ENCODE data around the gene NCOA4. TPM values are rescaled to one million over a fixed set of nuclear protein-coding genes. Genes with fewer than 3 reads are reported as not detected.

The NCOA4 gene
- total RNA-seq, 2 experiments from 2014 or later: 71.1 to 78.8 TPM

- POLR2A ChIA-PET: interaction anchor here (0.7 to 1.9 kb wide), 3 partner anchors 10 to 23 kb away, joined by 3 to 5 read pairs (median 3); no protein-coding TSS in a partner anchor
- no peak overlapping the region for H2AFZ ChIP-seq (ENCODE audit: low read length)
- no peak overlapping the region for H3K4me3 ChIP-seq (ENCODE audit: low read depth, low read length, poor library complexity, severe bottlenecking)
- H3K9me2 ChIP-seq (ENCODE audit: insufficient read depth, low read length): no peaks in the 10 kb centered on the region
- TF ChIP-seq CTCF (conservative IDR thresholded peaks at IDR 0.05; ENCODE audit: low read length) (no peak), EZH2phosphoT487 (IDR thresholded peaks at IDR 0.05; ENCODE audit: borderline replicate concordance, low read depth, low read length) (no peak)
- no peak overlapping the region for H3K27ac ChIP-seq (ENCODE audit: low read depth, low read length, poor library complexity, severe bottlenecking)
- H3K36me3 ChIP-seq (ENCODE audit: insufficient read depth, low read length): no peaks in the 10 kb centered on the region
- no peak for DNase-seq (ENCODE audit: low spot score)
- BruUV-seq (replicated peaks): no TSS peak
- H3K4me1 ChIP-seq (ENCODE audit: insufficient read depth, low read length, poor library complexity, severe bottlenecking): no peaks in the 10 kb centered on the region
- H3K4me2 ChIP-seq (ENCODE audit: low read length): no peak overlapping the region
- CTCF ChIA-PET (ENCODE audit: unreplicated experiment): no interaction called here
- no peaks in the 10 kb centered on the region for H4K20me1 ChIP-seq (ENCODE audit: insufficient read depth, low read length)
- intact Hi-C loops (cut with micrococcal nuclease; ENCODE audit: unreplicated experiment): no loop called here
- H3K79me2 ChIP-seq (ENCODE audit: insufficient read depth, low read depth, low read length): no peaks in the 10 kb centered on the region
- no peaks in the 10 kb centered on the region for H3K9me3 ChIP-seq (ENCODE audit: low read length)
These were observed 43.9 kb upstream of the NCOA4 start for GRCh38 chr10:46074196-46074946.

- H3K79me2 ChIP-seq (ENCODE audit: insufficient read depth, low read depth, low read length): no peaks in the 10 kb centered on the region
- H3K4me1 ChIP-seq (ENCODE audit: insufficient read depth, low read length, poor library complexity, severe bottlenecking): no peaks in the 10 kb centered on the region
- H3K9me3 ChIP-seq (ENCODE audit: low read length): no peaks in the 10 kb centered on the region
- CTCF ChIA-PET (ENCODE audit: unreplicated experiment): no interaction called here
- H2AFZ ChIP-seq (ENCODE audit: low read length): no peak overlapping the region
- H3K4me2 ChIP-seq (ENCODE audit: low read length): no peak overlapping the region
- TF ChIP-seq EZH2phosphoT487 (IDR thresholded peaks at IDR 0.05; ENCODE audit: borderline replicate concordance, low read depth, low read length) (no peak), CTCF (conservative IDR thresholded peaks at IDR 0.05; ENCODE audit: low read length) (no peak)
- no TSS peak for BruUV-seq (replicated peaks)
- H4K20me1 ChIP-seq (ENCODE audit: insufficient read depth, low read length): no peaks in the 10 kb centered on the region
- intact Hi-C loops (cut with micrococcal nuclease; ENCODE audit: unreplicated experiment): no loop called here
- no peak overlapping the region for H3K4me3 ChIP-seq (ENCODE audit: low read depth, low read length, poor library complexity, severe bottlenecking)
- no peaks in the 10 kb centered on the region for H3K36me3 ChIP-seq (ENCODE audit: insufficient read depth, low read length)
- POLR2A ChIA-PET: interaction anchor here (1.9 kb wide), 1 partner anchor 19 kb away, joined by 5 read pairs; no protein-coding TSS in a partner anchor
- DNase-seq (ENCODE audit: low spot score): no peak
- H3K9me2 ChIP-seq (ENCODE audit: insufficient read depth, low read length): no peaks in the 10 kb centered on the region
- no peak overlapping the region for H3K27ac ChIP-seq (ENCODE audit: low read depth, low read length, poor library complexity, severe bottlenecking)
These were observed 43.1 kb upstream of the NCOA4 start for GRCh38 chr10:46073564-46073963.

- Histone ChIP-seq H3K27ac (ENCODE audit: low read depth, low read length, poor library complexity, severe bottlenecking) (no peak overlapping the region), H3K4me1 (ENCODE audit: insufficient read depth, low read length, poor library complexity, severe bottlenecking) (no peaks in the 10 kb centered on the region), H4K20me1 (ENCODE audit: insufficient read depth, low read length) (no peaks in the 10 kb centered on the region), H3K9me2 (ENCODE audit: insufficient read depth, low read length) (no peaks in the 10 kb centered on the region), H3K4me3 (ENCODE audit: low read depth, low read length, poor library complexity, severe bottlenecking) (no peak overlapping the region), H3K9me3 (ENCODE audit: low read length) (no peaks in the 10 kb centered on the region), H2AFZ (ENCODE audit: low read length) (no peak overlapping the region), H3K79me2 (ENCODE audit: insufficient read depth, low read depth, low read length) (no peaks in the 10 kb centered on the region), H3K4me2 (ENCODE audit: low read length) (no peak overlapping the region), H3K36me3 (ENCODE audit: insufficient read depth, low read length) (no peaks in the 10 kb centered on the region)
- intact Hi-C loops (cut with micrococcal nuclease; ENCODE audit: unreplicated experiment): no loop called here
- no TSS peak for BruUV-seq (replicated peaks)
- DNase-seq (ENCODE audit: low spot score): no peak
- ChIA-PET CTCF (ENCODE audit: unreplicated experiment) (no interaction called here), POLR2A (interaction anchor here (1.6 kb wide), 1 partner anchor 14 kb away, joined by 3 read pairs; no protein-coding TSS in a partner anchor)
- TF ChIP-seq EZH2phosphoT487 (IDR thresholded peaks at IDR 0.05; ENCODE audit: borderline replicate concordance, low read depth, low read length) (no peak), CTCF (conservative IDR thresholded peaks at IDR 0.05; ENCODE audit: low read length) (no peak)
These were observed 40.3 kb upstream of the NCOA4 start for GRCh38 chr10:46070749-46071148.
